Cardiac muscle cell (in vitro differentiated cells and primary cell): Measurements from ENCODE around the gene VLDLR. TPM values are rescaled to one million over a fixed set of nuclear protein-coding genes. Genes with fewer than 3 reads are reported as not detected.

ENCODE experiments used
- DNase-seq, 2 donors: peaks; one replicate each; pipeline versions ENCODE4 v3.0.0 to v3.0.0-alpha.2; 2010 to 2017; ENCODE audit warnings: low read depth in 1 of 2, low spot score in 1 of 2
- H3K27ac ChIP-seq: fragments of 200-600 bp; sonication (generic); 2 replicates; pipeline ENCODE4 v1.5.1; 2016
- H3K27me3 ChIP-seq: fragments of 200-600 bp; sonication (generic); 2 replicates; pipeline ENCODE4 v1.6.0; 2016; ENCODE audit warnings: control low read depth
- H3K36me3 ChIP-seq: fragments of 200-600 bp; sonication (generic); 2 replicates; pipeline ENCODE4 v1.5.1; 2016; ENCODE audit warnings: control low read depth
- H3K4me1 ChIP-seq: fragments of 200-600 bp; sonication (generic); 2 replicates; pipeline ENCODE4 v1.8.1; 2017; ENCODE audit warnings: low read depth, mild to moderate bottlenecking, mixed run types
- H3K4me3 ChIP-seq: fragments of 200-600 bp; sonication (generic); 2 replicates; pipeline ENCODE4 v1.5.1; 2016; ENCODE audit warnings: mild to moderate bottlenecking
- H3K9me3 ChIP-seq: fragments of 200-600 bp; sonication (generic); 2 replicates; pipeline ENCODE4 v1.5.1; 2017; ENCODE audit warnings: low read depth, mild to moderate bottlenecking, control low read depth
- CTCF ChIP-seq: IDR thresholded peaks from 2 replicates; pipeline ENCODE4 v1.5.1; 2012; ENCODE audit warnings: low read depth, mild to moderate bottlenecking, low read length
- polyA plus RNA-seq: library from polyadenylated mRNA; unstranded; fragments of >200 nt; fragmentation: Nextera tagmentation; extraction: Ambion mirVana; gene quantifications from 2 replicates; pipeline ENCODE4 v1.2.1, GENCODE V29; 2016
- total RNA-seq: library from RNA; depleted of rRNA; stranded (reverse); fragments of >200 nt; gene quantifications from 2 replicates; pipeline ENCODE4 v1.2.3, GENCODE V29; 2016

Gene VLDLR
- total and polyA plus RNA-seq, 2 experiments from 2014 or later, result 36.1 to 41.2 TPM

GRCh38 chr9:2666569-2666968 lies 45.0 kb downstream of the VLDLR start:
- H3K27me3 ChIP-seq, result no peaks in the 10 kb centered on the region
- no peak for DNase-seq
- H3K9me3 ChIP-seq, result no peaks in the 10 kb centered on the region
- no peak overlapping the region for H3K27ac ChIP-seq
- H3K4me3 ChIP-seq, result no peak overlapping the region
- H3K36me3 ChIP-seq, result no peaks in the 10 kb centered on the region
- TF ChIP-seq CTCF, result no peak
- peaks cover 13% of the 10 kb centered on the region for H3K4me1 ChIP-seq

GRCh38 chr9:2673161-2673560 lies 51.6 kb downstream of the VLDLR start:
- no peaks in the 10 kb centered on the region for H3K27me3 ChIP-seq
- no peak overlapping the region for H3K27ac ChIP-seq
- H3K4me1 ChIP-seq, result peaks cover 12% of the 10 kb centered on the region
- no peak for TF ChIP-seq CTCF
- no peaks in the 10 kb centered on the region for H3K9me3 ChIP-seq
- no peaks in the 10 kb centered on the region for H3K36me3 ChIP-seq
- no peak overlapping the region for H3K4me3 ChIP-seq
- no peak for DNase-seq

GRCh38 chr9:2674141-2674824 lies 52.7 kb downstream of the VLDLR start:
- Histone ChIP-seq H3K4me1 (peaks cover 12% of the 10 kb centered on the region), H3K27me3 (no peaks in the 10 kb centered on the region), H3K4me3 (no peak overlapping the region), H3K27ac (no peak overlapping the region), H3K36me3 (no peaks in the 10 kb centered on the region), H3K9me3 (no peaks in the 10 kb centered on the region)
- no peak for DNase-seq
- TF ChIP-seq CTCF, result no peak

GRCh38 chr9:2675834-2676233 lies 54.2 kb downstream of the VLDLR start:
- DNase-seq, result no peak
- H3K9me3 ChIP-seq, result no peaks in the 10 kb centered on the region
- no peak for TF ChIP-seq CTCF

GRCh38 chr9:2676466-2676865 lies 54.9 kb downstream of the VLDLR start:
- Histone ChIP-seq H3K4me1 (peaks cover 12% of the 10 kb centered on the region), H3K36me3 (no peaks in the 10 kb centered on the region), H3K27ac (no peak overlapping the region), H3K4me3 (no peak overlapping the region), H3K27me3 (no peaks in the 10 kb centered on the region), H3K9me3 (no peaks in the 10 kb centered on the region)
- DNase-seq, result no peak
- TF ChIP-seq CTCF, result no peak

More at GRCh38 chr9:2675834-2676233, 54.2 kb downstream of the VLDLR start:
- Histone ChIP-seq H3K27ac (no peak overlapping the region), H3K36me3 (no peaks in the 10 kb centered on the region), H3K4me1 (peaks cover 12% of the 10 kb centered on the region), H3K27me3 (no peaks in the 10 kb centered on the region), H3K4me3 (no peak overlapping the region)
